AG09319 (cell line): ENCODE results near the gene HAPSTR1.

ENCODE experiments used
- DNase-seq: peaks from one replicate; pipeline ENCODE4 v3.0.0-alpha.2; 2010; ENCODE audit warnings: low read depth; ENCODE audit errors: extremely low read depth
- CTCF ChIP-seq: IDR thresholded peaks from 2 replicates; pipeline ENCODE4 v1.5.1; 2011; ENCODE audit warnings: low read depth, mild to moderate bottlenecking, inconsistent platforms, low read length, moderate library complexity

Gene HAPSTR1

GRCh38 chr16:9134739-9135138, 43.3 kb downstream of the HAPSTR1 start:
- peak; percentile 64 for TF ChIP-seq CTCF
- DNase-seq, result no peak

GRCh38 chr16:9135797-9136196, 44.4 kb downstream of the HAPSTR1 start:
- no peak for DNase-seq

GRCh38 chr16:9136596-9136995, 45.2 kb downstream of the HAPSTR1 start:
- DNase-seq, result no peak
- TF ChIP-seq CTCF, result no peak

More at GRCh38 chr16:9135797-9136196, 44.4 kb downstream of the HAPSTR1 start:
- TF ChIP-seq CTCF, result no peak

- no peak for TF ChIP-seq CTCF
- no peak for DNase-seq
Measured at GRCh38 chr16:9138021-9138680, 46.7 kb downstream of the HAPSTR1 start.

GRCh38 chr16:9138731-9139501, 47.5 kb downstream of the HAPSTR1 start:
- no peak for DNase-seq

GRCh38 chr16:9139965-9140364, 48.5 kb downstream of the HAPSTR1 start:
- no peak for DNase-seq
- no peak for TF ChIP-seq CTCF

More at GRCh38 chr16:9138731-9139501, 47.5 kb downstream of the HAPSTR1 start:
- peak; percentile 99 for TF ChIP-seq CTCF
